ENCODE measurements around the gene PTGER2.

DNA sequence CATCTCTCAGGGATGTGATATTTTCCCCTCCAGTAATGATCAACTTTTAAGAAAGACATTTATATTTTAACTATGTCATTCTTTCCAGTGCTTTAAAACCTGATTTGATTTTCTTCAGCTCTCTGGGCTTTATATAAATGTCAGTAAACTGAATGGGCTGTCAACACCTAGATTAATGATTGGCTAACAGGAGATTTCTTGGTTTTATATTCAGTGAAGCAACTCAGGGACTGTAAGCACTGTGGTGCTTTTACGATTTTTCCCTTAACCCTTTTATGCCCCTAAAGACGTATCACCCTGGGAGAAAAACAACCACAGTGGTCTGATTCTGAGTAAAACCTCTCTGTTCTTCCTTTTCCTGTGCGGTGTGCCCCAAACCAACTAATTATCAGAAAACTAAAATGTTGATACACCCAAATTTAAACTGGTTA is 38.0 kb downstream of the PTGER2 start:
- TF ChIP-seq, protein P1, sequence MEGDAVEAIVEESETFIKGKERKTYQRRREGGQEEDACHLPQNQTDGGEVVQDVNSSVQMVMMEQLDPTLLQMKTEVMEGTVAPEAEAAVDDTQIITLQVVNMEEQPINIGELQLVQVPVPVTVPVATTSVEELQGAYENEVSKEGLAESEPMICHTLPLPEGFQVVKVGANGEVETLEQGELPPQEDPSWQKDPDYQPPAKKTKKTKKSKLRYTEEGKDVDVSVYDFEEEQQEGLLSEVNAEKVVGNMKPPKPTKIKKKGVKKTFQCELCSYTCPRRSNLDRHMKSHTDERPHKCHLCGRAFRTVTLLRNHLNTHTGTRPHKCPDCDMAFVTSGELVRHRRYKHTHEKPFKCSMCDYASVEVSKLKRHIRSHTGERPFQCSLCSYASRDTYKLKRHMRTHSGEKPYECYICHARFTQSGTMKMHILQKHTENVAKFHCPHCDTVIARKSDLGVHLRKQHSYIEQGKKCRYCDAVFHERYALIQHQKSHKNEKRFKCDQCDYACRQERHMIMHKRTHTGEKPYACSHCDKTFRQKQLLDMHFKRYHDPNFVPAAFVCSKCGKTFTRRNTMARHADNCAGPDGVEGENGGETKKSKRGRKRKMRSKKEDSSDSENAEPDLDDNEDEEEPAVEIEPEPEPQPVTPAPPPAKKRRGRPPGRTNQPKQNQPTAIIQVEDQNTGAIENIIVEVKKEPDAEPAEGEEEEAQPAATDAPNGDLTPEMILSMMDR (IDR thresholded peaks at IDR 0.05): no peak
- TF ChIP-seq POLR2A (IDR thresholded peaks at IDR 0.05) (no peak), POLR2AphosphoS5 (IDR thresholded peaks at IDR 0.05) (no peak)
